K562 (cell line): ENCODE measurements around the gene ANO10.

Source experiments
- HEY1 ChIP-seq: fragments of 250-450 bp; sonication (Bioruptor Pico); IDR thresholded peaks from 2 replicates; pipeline ENCODE4 v1.5.0; 2020; ENCODE audit warnings: mild to moderate bottlenecking, moderate library complexity, borderline replicate concordance
- KLF10 ChIP-seq: fragments of 250-450 bp; sonication (Bioruptor Pico); IDR thresholded peaks from 2 replicates; pipeline ENCODE4 v1.6.1; 2021; ENCODE audit warnings: matching md5 sums
- SP1 ChIP-seq: sonication (generic); formaldehyde crosslinking; IDR thresholded peaks from 2 replicates; pipeline ENCODE4 v1.8.1; 2022; ENCODE audit warnings: mild to moderate bottlenecking, missing genetic modification reagents
- ZSCAN29 ChIP-seq: fragments of 450-650 bp; IDR thresholded peaks from 2 replicates; pipeline ENCODE4 v1.6.1; 2017

DNA sequence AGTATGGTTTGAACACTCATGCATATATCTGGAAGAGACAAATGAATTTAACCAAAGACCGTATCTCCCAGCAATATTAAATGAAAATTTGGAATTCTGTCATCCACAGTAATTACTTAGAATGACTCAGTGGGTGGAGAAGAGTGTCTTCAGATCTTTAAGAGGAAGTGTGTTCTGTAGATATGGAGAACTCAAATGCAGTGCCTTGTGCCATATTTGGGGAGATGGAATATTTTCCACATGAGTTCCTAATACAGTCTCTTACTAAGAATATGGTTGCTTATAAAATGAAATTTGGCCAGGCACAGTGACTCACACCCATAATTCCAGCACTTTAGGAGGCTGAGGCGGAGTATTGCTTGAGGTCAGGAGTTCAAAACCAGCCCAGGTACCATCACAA lies 40.5 kb downstream of the ANO10 start:
- TF ChIP-seq SP1 = no peak
- no peak for TF ChIP-seq KLF10 (CRISPR knock-in tag)
- TF ChIP-seq HEY1 (CRISPR knock-in tag) = no peak
- TF ChIP-seq ZSCAN29 = no peak
